Measurements from ENCODE around the gene FBXO4.

- TF ChIP-seq CTCF (conservative IDR thresholded peaks at IDR 0.05; ENCODE audit: low read depth, low read length), result no peak
- TF ChIP-seq EZH2 (IDR thresholded peaks at IDR 0.05; ENCODE audit: borderline replicate concordance, low read depth, low read length, poor library complexity, severe bottlenecking), result no peak
Observed at GRCh38 chr5:41966401-41967105, 41.5 kb downstream of the FBXO4 start.
